ENCODE measurements around the gene RSRC1. TPM values are rescaled to one million over a fixed set of nuclear protein-coding genes. Genes with fewer than 3 reads are reported as not detected.

RSRC1 gene
- total RNA-seq, 1 donor from 2014 or later: 80.5 TPM

DNA sequence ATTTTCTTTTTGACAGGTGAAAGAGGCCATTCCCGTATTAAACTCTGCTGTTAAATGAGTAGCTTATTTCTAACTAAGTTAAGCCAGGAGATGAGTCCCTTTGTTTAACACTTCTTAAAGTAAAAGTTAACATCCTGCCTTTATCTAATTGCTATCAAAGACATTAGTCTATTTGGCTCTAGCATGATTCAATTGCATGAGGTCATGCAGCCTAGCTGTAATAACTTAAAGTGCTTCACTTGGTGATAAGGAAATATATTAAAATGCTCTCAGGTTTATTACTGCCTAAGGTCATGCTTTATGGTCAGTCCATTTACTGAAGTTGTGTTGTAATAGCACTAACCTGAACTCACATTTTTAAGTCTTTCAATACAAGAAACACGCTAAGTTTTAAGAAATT is 378.8 kb downstream of the RSRC1 start:
- H3K27me3 Mint-ChIP-seq (ENCODE audit: insufficient read depth, low read depth): no peaks in the 10 kb centered on the region
- H2AFZ ChIP-seq (replicated peaks): no peak overlapping the region
- H3K4me1 Mint-ChIP-seq: peaks cover 13% of the 10 kb centered on the region
- H3K9ac ChIP-seq: no peak overlapping the region
- H3K27me3 ChIP-seq: no peaks in the 10 kb centered on the region
- peaks cover 1% of the 10 kb centered on the region for H3K36me3 Mint-ChIP-seq
- H4K20me1 ChIP-seq (ENCODE audit: low read depth): no peaks in the 10 kb centered on the region
- H3K9me3 Mint-ChIP-seq: peaks cover 5% of the 10 kb centered on the region
- peaks cover 15% of the 10 kb centered on the region for H3K4me1 ChIP-seq
- H3F3A ChIP-seq (ENCODE audit: low read depth): peaks cover 8% of the 10 kb centered on the region
- H3K36me3 ChIP-seq: peaks cover 9% of the 10 kb centered on the region
- H3K9me3 ChIP-seq (ENCODE audit: low read depth): no peaks in the 10 kb centered on the region
- no peak overlapping the region for H3K27ac Mint-ChIP-seq
- H3K4me2 ChIP-seq: no peak overlapping the region
- no peaks in the 10 kb centered on the region for H3K79me2 ChIP-seq (ENCODE audit: low read depth)
- no peak overlapping the region for H3K27ac ChIP-seq
- no peak overlapping the region for H3K4me3 ChIP-seq
- DNase-seq (ENCODE audit: low spot score): no peak
- TF ChIP-seq CTCF (IDR thresholded peaks at IDR 0.05) (no peak), EZH2phosphoT487 (IDR thresholded peaks at IDR 0.05) (no peak), EZH2 (IDR thresholded peaks at IDR 0.05) (no peak)
- H3K4me3 Mint-ChIP-seq: no peak overlapping the region

DNA sequence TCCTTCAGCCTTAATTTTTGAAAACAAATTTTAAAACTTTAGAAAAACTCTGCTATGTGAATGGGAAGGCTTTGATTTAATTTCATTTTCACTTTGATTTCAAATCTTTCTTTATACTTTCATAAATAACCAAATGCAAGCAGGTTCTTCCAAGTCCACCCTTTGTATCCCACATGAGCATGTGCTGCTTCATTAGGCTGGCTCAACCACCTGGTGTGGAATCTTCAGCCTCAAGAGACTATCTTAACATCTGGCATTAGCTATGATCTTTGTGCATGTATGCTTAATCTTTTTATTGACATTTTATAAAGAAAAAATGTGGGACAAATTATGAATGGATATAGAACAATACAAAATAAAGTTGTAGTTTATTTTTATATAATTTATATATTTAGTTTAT is 379.3 kb downstream of the RSRC1 start:
- H3K4me1 ChIP-seq: peaks cover 16% of the 10 kb centered on the region
- Mint-ChIP-seq H3K4me1 (peaks cover 8% of the 10 kb centered on the region), H3K27ac (no peak overlapping the region), H3K9me3 (peaks cover 5% of the 10 kb centered on the region), H3K36me3 (peaks cover 1% of the 10 kb centered on the region), H3K27me3 (ENCODE audit: insufficient read depth, low read depth) (no peaks in the 10 kb centered on the region), H3K4me3 (no peak overlapping the region)
- H3K36me3 ChIP-seq: peaks cover 9% of the 10 kb centered on the region
- no peak overlapping the region for H3K27ac ChIP-seq
- no peak overlapping the region for H3K9ac ChIP-seq
- no peaks in the 10 kb centered on the region for H3K9me3 ChIP-seq (ENCODE audit: low read depth)
- no peak overlapping the region for H3K4me2 ChIP-seq
- H2AFZ ChIP-seq (replicated peaks): no peak overlapping the region
- no peak for DNase-seq (ENCODE audit: low spot score)
- H3K27me3 ChIP-seq: no peaks in the 10 kb centered on the region
- TF ChIP-seq EZH2 (IDR thresholded peaks at IDR 0.05) (no peak), EZH2phosphoT487 (IDR thresholded peaks at IDR 0.05) (no peak), CTCF (IDR thresholded peaks at IDR 0.05) (no peak)
- no peak overlapping the region for H3K4me3 ChIP-seq
- no peaks in the 10 kb centered on the region for H4K20me1 ChIP-seq (ENCODE audit: low read depth)
- peaks cover 8% of the 10 kb centered on the region for H3F3A ChIP-seq (ENCODE audit: low read depth)
- H3K79me2 ChIP-seq (ENCODE audit: low read depth): no peaks in the 10 kb centered on the region

GRCh38 chr3:158491968-158492367 is 382.1 kb downstream of the RSRC1 start:
- Histone ChIP-seq H3K27me3 (no peaks in the 10 kb centered on the region), H2AFZ (replicated peaks) (no peak overlapping the region), H4K20me1 (ENCODE audit: low read depth) (no peaks in the 10 kb centered on the region), H3K4me2 (no peak overlapping the region), H3F3A (ENCODE audit: low read depth) (peaks cover 8% of the 10 kb centered on the region), H3K4me3 (no peak overlapping the region), H3K79me2 (ENCODE audit: low read depth) (no peaks in the 10 kb centered on the region), H3K27ac (no peak overlapping the region), H3K9me3 (ENCODE audit: low read depth) (no peaks in the 10 kb centered on the region), H3K36me3 (peaks cover 9% of the 10 kb centered on the region), H3K4me1 (peaks cover 16% of the 10 kb centered on the region), H3K9ac (no peak overlapping the region)
- DNase-seq (ENCODE audit: low spot score): no peak
- Mint-ChIP-seq H3K4me1 (peaks cover 8% of the 10 kb centered on the region), H3K27ac (no peak overlapping the region), H3K36me3 (peaks cover 1% of the 10 kb centered on the region), H3K9me3 (peaks cover 5% of the 10 kb centered on the region), H3K4me3 (no peak overlapping the region), H3K27me3 (ENCODE audit: insufficient read depth, low read depth) (no peaks in the 10 kb centered on the region)
- TF ChIP-seq EZH2 (IDR thresholded peaks at IDR 0.05) (no peak), EZH2phosphoT487 (IDR thresholded peaks at IDR 0.05) (no peak), CTCF (IDR thresholded peaks at IDR 0.05) (no peak)

Measured in neural progenitor cell (in vitro differentiated cells).